HFFc6 (cell line): ENCODE results near the gene TADA2A. TPM values are rescaled to one million over a fixed set of nuclear protein-coding genes. Genes with fewer than 3 reads are reported as not detected.
A peak's percentile ranks its signal among the peaks of the same experiment; 100 is the strongest.

ENCODE experiments used
- DNase-seq: peaks from one replicate; pipeline ENCODE4 v3.0.0-alpha.2; 2018
- H3K27ac Mint-ChIP-seq: 2 replicates; pipeline ENCODE4 v1.8.0; 2020; ENCODE audit warnings: mild to moderate bottlenecking, mixed read lengths
- H3K27me3 Mint-ChIP-seq: 2 replicates; pipeline ENCODE4 v1.8.0; 2021; ENCODE audit warnings: mild to moderate bottlenecking, moderate library complexity, mixed read lengths; ENCODE audit not compliant: insufficient read depth
- H3K36me3 Mint-ChIP-seq: 2 replicates; pipeline ENCODE4 v1.8.0; 2021; ENCODE audit warnings: low read depth, mixed read lengths
- H3K4me1 Mint-ChIP-seq: 2 replicates; pipeline ENCODE4 v1.8.0; 2020; ENCODE audit warnings: low read depth, mixed read lengths
- H3K4me3 Mint-ChIP-seq: 2 replicates; pipeline ENCODE4 v1.8.0; 2020; ENCODE audit warnings: mild to moderate bottlenecking, moderate library complexity, mixed read lengths
- H3K9me3 Mint-ChIP-seq: 2 replicates; pipeline ENCODE4 v1.8.0; 2020; ENCODE audit warnings: mild to moderate bottlenecking, mixed read lengths
- total RNA-seq, 6 experiments: library from RNA; stranded (reverse); fragmentation: NEBNext Ultra II Directional; extraction: Animal tissue kit (Norgen Biotek cat#: 25700); gene quantifications; 2 replicates in 1 of 6; 3 replicates in 5 of 6; pipeline ENCODE4 v1.2.3, GENCODE V29; 2021
- TF ChIP-seq, protein P1 (sequence below): fragments of 200-600 bp; sonication (generic); IDR thresholded peaks from 2 replicates; pipeline ENCODE4 v1.5.0; 2021; ENCODE audit warnings: antibody characterized with exemption, mild to moderate bottlenecking

TADA2A gene
- total RNA-seq, 6 experiments from 2014 or later, result 12.4 to 17.9 (median 16.2) TPM

DNA sequence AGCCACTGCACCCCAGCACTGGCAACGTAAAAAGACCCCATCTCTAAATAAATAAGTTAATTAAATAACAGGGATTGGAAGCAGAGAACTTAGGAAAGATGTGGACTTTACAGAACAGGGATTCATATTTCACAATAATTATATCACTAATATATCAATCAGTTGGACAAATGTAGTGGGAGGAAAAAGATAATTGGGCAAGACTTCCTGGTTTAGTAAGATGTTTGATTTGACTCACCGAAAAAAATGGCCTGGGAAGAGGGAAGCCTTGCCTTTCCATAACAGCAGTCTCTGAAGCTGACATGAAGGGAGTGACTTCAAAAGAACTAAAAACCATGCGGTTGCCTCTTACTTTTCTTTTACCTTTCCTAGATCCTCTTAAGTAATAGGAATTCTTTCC is 46.1 kb upstream of the TADA2A start:
- Mint-ChIP-seq H3K27me3 (peaks cover 1% of the 10 kb centered on the region; the same call in 1 of the 2 replicates), H3K27ac (no peak overlapping the region), H3K9me3 (no peaks in the 10 kb centered on the region), H3K4me1 (peaks cover 28% of the 10 kb centered on the region), H3K36me3 (no peaks in the 10 kb centered on the region), H3K4me3 (no peak overlapping the region)
- no peak for DNase-seq
- TF ChIP-seq, protein P1, sequence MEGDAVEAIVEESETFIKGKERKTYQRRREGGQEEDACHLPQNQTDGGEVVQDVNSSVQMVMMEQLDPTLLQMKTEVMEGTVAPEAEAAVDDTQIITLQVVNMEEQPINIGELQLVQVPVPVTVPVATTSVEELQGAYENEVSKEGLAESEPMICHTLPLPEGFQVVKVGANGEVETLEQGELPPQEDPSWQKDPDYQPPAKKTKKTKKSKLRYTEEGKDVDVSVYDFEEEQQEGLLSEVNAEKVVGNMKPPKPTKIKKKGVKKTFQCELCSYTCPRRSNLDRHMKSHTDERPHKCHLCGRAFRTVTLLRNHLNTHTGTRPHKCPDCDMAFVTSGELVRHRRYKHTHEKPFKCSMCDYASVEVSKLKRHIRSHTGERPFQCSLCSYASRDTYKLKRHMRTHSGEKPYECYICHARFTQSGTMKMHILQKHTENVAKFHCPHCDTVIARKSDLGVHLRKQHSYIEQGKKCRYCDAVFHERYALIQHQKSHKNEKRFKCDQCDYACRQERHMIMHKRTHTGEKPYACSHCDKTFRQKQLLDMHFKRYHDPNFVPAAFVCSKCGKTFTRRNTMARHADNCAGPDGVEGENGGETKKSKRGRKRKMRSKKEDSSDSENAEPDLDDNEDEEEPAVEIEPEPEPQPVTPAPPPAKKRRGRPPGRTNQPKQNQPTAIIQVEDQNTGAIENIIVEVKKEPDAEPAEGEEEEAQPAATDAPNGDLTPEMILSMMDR, result no peak

DNA sequence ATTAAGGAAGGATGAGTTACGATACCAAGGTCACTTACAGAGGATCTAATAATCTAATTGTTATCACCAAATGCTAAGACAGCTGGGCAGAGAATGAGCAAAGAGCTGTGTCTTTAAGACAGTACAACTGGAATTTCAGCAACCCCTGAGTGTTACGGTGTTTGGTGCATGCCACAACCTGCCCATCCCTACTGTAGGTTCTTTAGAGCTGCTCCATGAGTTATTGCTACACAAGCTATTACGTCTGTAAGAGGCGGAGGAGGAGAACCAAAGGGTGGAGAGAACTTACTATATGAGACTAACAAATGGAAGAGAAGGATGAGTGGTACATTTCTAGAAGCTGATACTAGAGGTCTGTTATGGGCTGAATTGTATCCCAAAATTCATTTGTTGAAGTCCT is 45.1 kb upstream of the TADA2A start:
- Mint-ChIP-seq H3K36me3 (no peaks in the 10 kb centered on the region), H3K27me3 (peaks cover 1% of the 10 kb centered on the region; the same call in 1 of the 2 replicates), H3K27ac (no peak overlapping the region), H3K4me1 (peaks cover 27% of the 10 kb centered on the region), H3K4me3 (no peak overlapping the region), H3K9me3 (no peaks in the 10 kb centered on the region)
- TF ChIP-seq, protein P1, result no peak
- no peak for DNase-seq

- H3K27ac Mint-ChIP-seq, result no peak overlapping the region
- H3K27me3 Mint-ChIP-seq, result peaks cover 1% of the 10 kb centered on the region; the same call in 1 of the 2 replicates
- DNase-seq, result no peak
- TF ChIP-seq, protein P1, result no peak
- H3K4me1 Mint-ChIP-seq, result peaks cover 2% of the 10 kb centered on the region; the same call in 1 of the 2 replicates
- no peak overlapping the region for H3K4me3 Mint-ChIP-seq
- H3K9me3 Mint-ChIP-seq, result no peaks in the 10 kb centered on the region
- no peaks in the 10 kb centered on the region for H3K36me3 Mint-ChIP-seq
Measured at GRCh38 chr17:37365589-37365988, 41.1 kb upstream of the TADA2A start.

DNA sequence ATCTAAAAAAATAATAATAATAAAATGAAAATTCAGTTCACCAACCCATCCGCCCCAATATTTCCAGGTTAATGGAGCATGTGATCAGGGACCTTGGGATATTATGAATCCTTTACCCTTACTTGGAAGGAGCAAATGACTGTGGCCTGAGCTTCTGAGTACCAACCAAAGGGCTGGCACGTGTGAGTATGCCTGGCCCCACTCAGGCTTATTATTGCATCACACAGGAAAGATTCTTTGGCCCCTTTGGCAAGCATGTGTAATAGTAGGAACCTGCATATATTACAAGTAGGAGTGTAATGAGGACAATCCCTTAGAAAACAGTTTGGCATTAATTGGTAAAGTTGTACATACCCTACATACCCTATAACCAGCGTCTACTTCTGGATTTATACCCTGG is 38.1 kb upstream of the TADA2A start:
- Mint-ChIP-seq H3K27ac (no peak overlapping the region), H3K4me3 (no peak overlapping the region), H3K4me1 (peaks cover 5% of the 10 kb centered on the region), H3K27me3 (no peaks in the 10 kb centered on the region; the same call in 1 of the 2 replicates), H3K36me3 (no peaks in the 10 kb centered on the region), H3K9me3 (no peaks in the 10 kb centered on the region)
- TF ChIP-seq, protein P1, result no peak
- no peak for DNase-seq

DNA sequence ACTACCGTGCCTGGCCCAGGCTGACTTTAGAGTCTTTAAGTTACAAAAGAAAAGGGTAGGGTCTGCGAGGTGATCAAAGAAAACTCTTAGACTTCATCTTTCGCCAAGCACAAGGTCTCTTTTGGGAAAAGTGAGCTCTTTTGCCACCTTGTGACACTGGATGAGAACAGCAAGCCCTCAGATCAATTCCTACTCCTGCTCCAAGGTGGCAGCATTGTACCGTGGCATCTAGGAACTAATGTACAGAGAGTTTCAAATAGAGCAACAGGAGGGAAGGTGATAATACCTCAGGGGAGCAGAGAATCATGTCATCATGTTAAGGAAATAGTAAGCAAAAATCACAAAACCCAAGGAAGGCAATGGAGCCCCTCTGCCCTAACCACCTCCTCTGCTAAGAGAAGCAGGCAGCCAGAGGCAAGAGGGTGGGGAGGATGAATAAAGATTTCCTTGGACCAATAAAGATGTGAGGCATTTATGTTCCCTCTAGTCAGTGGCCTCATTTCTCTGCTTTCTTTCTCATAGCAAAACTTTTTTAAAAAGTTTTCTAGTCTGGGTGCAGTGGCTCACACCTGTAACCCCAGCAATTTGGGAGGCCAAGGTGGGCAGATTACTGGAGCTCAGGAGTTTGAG is 33.0 kb upstream of the TADA2A start:
- no peaks in the 10 kb centered on the region for H3K36me3 Mint-ChIP-seq
- H3K9me3 Mint-ChIP-seq, result no peaks in the 10 kb centered on the region
- DNase-seq, result peak; percentile 80
- H3K4me1 Mint-ChIP-seq, result peaks cover 5% of the 10 kb centered on the region
- TF ChIP-seq, protein P1, result peak; percentile 92
- H3K27me3 Mint-ChIP-seq, result no peaks in the 10 kb centered on the region; the same call in 1 of the 2 replicates
- no peak overlapping the region for H3K27ac Mint-ChIP-seq
- H3K4me3 Mint-ChIP-seq, result no peak overlapping the region
